HCT116 (cell line): ENCODE measurements around the gene MFRP. TPM values are rescaled to one million over a fixed set of nuclear protein-coding genes. Genes with fewer than 3 reads are reported as not detected.

ENCODE experiments used
- ATAC-seq: fragments of 200-7000 bp; cut with Tn5 transposase; 2 replicates; pipeline ENCODE4 v1.9.1; 2020; ENCODE audit warnings: mild to moderate bottlenecking, moderate library complexity
- BruUV-seq: library from RNA; stranded (reverse); fragments of 400-500 nt; replicated peaks from 2 replicates; lab custom pipeline; 2021; lab: Mats Ljungman, UMichigan
- CTCF ChIA-PET: fragments of 300-600 bp; sonication (Branson Sonifier 250); formaldehyde crosslinking; loops from one replicate; lab custom pipeline; 2021; ENCODE audit warnings: antibody characterized with exemption; lab: Charles Lee
- POLR2A ChIA-PET: fragments of 300-600, 350-600 bp; sonication (Branson Sonifier 250); formaldehyde crosslinking; loops from one replicate; lab custom pipeline; 2021; ENCODE audit warnings: antibody characterized with exemption; lab: Charles Lee
- RAD21 ChIA-PET, 2 experiments: fragments of 300-600 bp; sonication (Branson Sonifier 250); formaldehyde crosslinking; loops; one replicate each; lab custom pipeline; 2023; ENCODE audit warnings: low total read pairs in 2 of 2; ENCODE audit not compliant: uncharacterized antibody in 2 of 2, unreplicated experiment in 2 of 2, low non-redundant PET in 1 of 2; lab: Charles Lee
- DNase-seq: peaks from one replicate; pipeline ENCODE4 v3.0.0-alpha.2; 2010; ENCODE audit warnings: low read depth, low spot score
- H2AFZ ChIP-seq: fragments of 200-600 bp; shearing (Covaris generic), sonication (generic); 2 replicates; pipeline ENCODE4 v1.6.1; 2017; ENCODE audit warnings: low read depth, mixed run types, mixed read lengths, antibody characterized with exemption, low read length; ENCODE audit not compliant: poor library complexity, severe bottlenecking
- H3K27ac ChIP-seq: 2 replicates; pipeline ENCODE4 v1.5.1; 2012; ENCODE audit warnings: low read depth, low read length
- H3K27me3 ChIP-seq: fragments of 200-600 bp; sonication (generic); 2 replicates; pipeline ENCODE4 v1.6.1; 2016; ENCODE audit warnings: mixed run types, low read length, mixed read lengths; ENCODE audit not compliant: insufficient read depth
- H3K36me3 ChIP-seq, 2 experiments: fragments of 200-500 bp in 1 of 2; fragments of 200-600 bp in 1 of 2; sonication (Bioruptor generic) in 1 of 2; sonication (generic) in 1 of 2; 2 replicates each; pipeline versions ENCODE4 v1.5.1 to v1.6.1; 2014 to 2016; ENCODE audit warnings: low read length in 2 of 2, inconsistent platforms in 1 of 2, mixed read lengths in 1 of 2, mixed run types in 1 of 2; ENCODE audit not compliant: insufficient read depth in 2 of 2, control insufficient read depth in 1 of 2
- H3K4me1 ChIP-seq, 2 experiments: fragments of 200-600 bp in 1 of 2; sonication (generic) in 1 of 2; 2 replicates each; pipeline versions ENCODE4 v1.5.1 to v1.6.1; 2012 to 2017; ENCODE audit warnings: low read length in 2 of 2, inconsistent platforms in 1 of 2, mild to moderate bottlenecking in 1 of 2, mixed read lengths in 1 of 2, mixed run types in 1 of 2, moderate library complexity in 1 of 2; ENCODE audit not compliant: insufficient read depth in 2 of 2, control insufficient read depth in 1 of 2
- H3K4me2 ChIP-seq: fragments of 200-600 bp; sonication (generic); 2 replicates; pipeline ENCODE4 v1.6.1; 2017; ENCODE audit warnings: mixed run types, low read length, mixed read lengths
- H3K4me3 ChIP-seq, 2 experiments: fragments of 200-600 bp in 1 of 2; sonication (generic) in 1 of 2; replicated peaks in 1 of 2; 2 replicates each; pipeline ENCODE4 v1.5.1; 2011 to 2016; ENCODE audit warnings: low read length in 2 of 2, control low read depth in 1 of 2, low read depth in 1 of 2, mild to moderate bottlenecking in 1 of 2, mixed read lengths in 1 of 2, mixed run types in 1 of 2
- H3K79me2 ChIP-seq: fragments of 200-600 bp; sonication (generic); 2 replicates; pipeline ENCODE4 v1.6.1; 2017; ENCODE audit warnings: mild to moderate bottlenecking, mixed run types, low read length, moderate library complexity, mixed read lengths; ENCODE audit not compliant: insufficient read depth
- H3K9ac ChIP-seq: fragments of 200-600 bp; sonication (generic); 2 replicates; pipeline ENCODE4 v1.6.1; 2016; ENCODE audit warnings: low read length, mixed read lengths
- H3K9me2 ChIP-seq: fragments of 200-600 bp; sonication (generic), shearing (Covaris generic); 2 replicates; pipeline ENCODE4 v1.6.1; 2017; ENCODE audit warnings: mixed run types, mild to moderate bottlenecking, moderate library complexity; ENCODE audit not compliant: insufficient read depth
- H3K9me3 ChIP-seq, 2 experiments: fragments of 200-500 bp in 1 of 2; fragments of 200-600 bp in 1 of 2; sonication (Bioruptor generic) in 1 of 2; sonication (generic) in 1 of 2; 2 replicates each; pipeline ENCODE4 v1.6.1; 2014 to 2017; ENCODE audit warnings: low read length in 2 of 2, mixed read lengths in 2 of 2, inconsistent platforms in 1 of 2, low read depth in 1 of 2, mild to moderate bottlenecking in 1 of 2, mixed run types in 1 of 2, moderate library complexity in 1 of 2; ENCODE audit not compliant: control insufficient read depth in 1 of 2, insufficient read depth in 1 of 2
- H4K20me1 ChIP-seq: fragments of 200-600 bp; sonication (generic), shearing (Covaris generic); 2 replicates; pipeline ENCODE4 v1.6.1; 2017; ENCODE audit warnings: mixed run types, mild to moderate bottlenecking, moderate library complexity; ENCODE audit not compliant: insufficient read depth
- CBX3 ChIP-seq: IDR thresholded peaks from 2 replicates; pipeline ENCODE4 v1.6.1; 2012; ENCODE audit warnings: low read depth
- CEBPB ChIP-seq: IDR thresholded peaks from 2 replicates; pipeline ENCODE4 v1.6.1; 2012; ENCODE audit warnings: low read depth
- POLR2A ChIP-seq: IDR thresholded peaks from 2 replicates; pipeline ENCODE4 v1.7.0; 2011; ENCODE audit warnings: borderline replicate concordance; ENCODE audit not compliant: insufficient read depth, insufficient read length; ENCODE audit errors: extremely low read depth
- SP1 ChIP-seq: IDR thresholded peaks from 2 replicates; pipeline ENCODE4 v1.6.1; 2012; ENCODE audit warnings: low read depth
- SRF ChIP-seq: IDR thresholded peaks from 2 replicates; pipeline ENCODE4 v1.6.1; 2012; ENCODE audit warnings: low read depth
- TCF7L2 ChIP-seq: IDR thresholded peaks from 2 replicates; pipeline ENCODE4 v1.7.0; 2011; ENCODE audit warnings: borderline replicate concordance, inconsistent platforms; ENCODE audit not compliant: insufficient read depth, insufficient read length; ENCODE audit errors: extremely low read depth
- intact Hi-C: fragments of 100-400 bp; cut with micrococcal nuclease; formaldehyde crosslinking; loops from 2 replicates; pipeline ENCODE4 v1.10.0; 2022
- total RNA-seq: library from RNA; stranded (reverse); gene quantifications from one replicate; pipeline ENCODE4 v1.2.1, GENCODE V29; 2021; ENCODE audit not compliant: unreplicated experiment
- TF ChIP-seq, protein P1 (sequence below): IDR thresholded peaks from 2 replicates; pipeline ENCODE4 v1.6.1; 2012
- TF ChIP-seq, protein P2 (sequence below): IDR thresholded peaks from 2 replicates; pipeline ENCODE4 v1.6.1; 2011; ENCODE audit warnings: mild to moderate bottlenecking, low read length, moderate library complexity; ENCODE audit not compliant: insufficient replicate concordance; ENCODE audit errors: extremely low read depth

The MFRP gene
- total RNA-seq, 1 experiment from 2014 or later = not detected

DNA sequence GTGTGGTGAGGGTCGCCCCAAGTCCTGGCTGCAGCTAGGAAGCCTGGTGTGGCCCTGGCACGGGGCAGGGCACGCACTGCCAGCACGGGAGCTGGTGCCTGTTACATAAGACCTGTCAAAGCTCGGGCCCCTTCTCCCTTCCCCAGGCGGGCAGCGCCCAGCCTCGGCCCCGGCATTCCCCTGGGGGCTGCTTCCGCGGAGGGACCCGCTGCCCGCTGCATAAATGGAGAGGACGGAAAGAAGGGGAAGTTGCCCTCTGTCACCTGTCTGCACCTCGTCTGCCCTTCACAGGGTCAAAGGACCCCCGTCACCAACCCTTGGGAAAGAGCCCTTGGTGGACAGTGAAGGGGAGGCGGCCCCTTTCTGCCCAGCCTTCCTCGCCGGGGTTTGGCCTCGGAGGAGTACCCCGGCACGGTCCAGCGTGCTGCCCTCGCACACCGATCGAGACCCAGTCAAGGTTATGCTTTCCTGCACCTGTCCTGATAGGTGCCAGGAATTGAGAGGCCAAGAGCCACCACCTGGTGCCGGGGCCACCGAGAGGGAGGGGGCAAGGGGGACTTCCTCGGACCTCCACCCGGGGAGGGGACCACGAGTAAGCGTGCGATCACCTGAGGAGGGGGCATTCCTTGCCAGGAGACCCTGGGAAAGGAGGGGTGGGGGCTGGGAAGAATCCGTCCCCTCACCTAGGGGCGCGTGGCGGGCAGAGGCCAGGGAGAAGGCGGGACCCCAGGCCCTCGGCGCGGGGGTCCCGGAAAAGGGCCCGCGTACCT, 16.8 kb upstream of the MFRP start (continued):
- TF ChIP-seq TCF7L2 = no peak
- no peak for TF ChIP-seq SP1
- TF ChIP-seq, protein P1, sequence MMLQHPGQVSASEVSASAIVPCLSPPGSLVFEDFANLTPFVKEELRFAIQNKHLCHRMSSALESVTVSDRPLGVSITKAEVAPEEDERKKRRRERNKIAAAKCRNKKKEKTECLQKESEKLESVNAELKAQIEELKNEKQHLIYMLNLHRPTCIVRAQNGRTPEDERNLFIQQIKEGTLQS = no peak
- TF ChIP-seq CBX3 = no peak
- TF ChIP-seq SRF = no peak
- TF ChIP-seq, protein P2, sequence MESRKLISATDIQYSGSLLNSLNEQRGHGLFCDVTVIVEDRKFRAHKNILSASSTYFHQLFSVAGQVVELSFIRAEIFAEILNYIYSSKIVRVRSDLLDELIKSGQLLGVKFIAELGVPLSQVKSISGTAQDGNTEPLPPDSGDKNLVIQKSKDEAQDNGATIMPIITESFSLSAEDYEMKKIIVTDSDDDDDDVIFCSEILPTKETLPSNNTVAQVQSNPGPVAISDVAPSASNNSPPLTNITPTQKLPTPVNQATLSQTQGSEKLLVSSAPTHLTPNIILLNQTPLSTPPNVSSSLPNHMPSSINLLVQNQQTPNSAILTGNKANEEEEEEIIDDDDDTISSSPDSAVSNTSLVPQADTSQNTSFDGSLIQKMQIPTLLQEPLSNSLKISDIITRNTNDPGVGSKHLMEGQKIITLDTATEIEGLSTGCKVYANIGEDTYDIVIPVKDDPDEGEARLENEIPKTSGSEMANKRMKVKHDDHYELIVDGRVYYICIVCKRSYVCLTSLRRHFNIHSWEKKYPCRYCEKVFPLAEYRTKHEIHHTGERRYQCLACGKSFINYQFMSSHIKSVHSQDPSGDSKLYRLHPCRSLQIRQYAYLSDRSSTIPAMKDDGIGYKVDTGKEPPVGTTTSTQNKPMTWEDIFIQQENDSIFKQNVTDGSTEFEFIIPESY = no peak
- no peak for TF ChIP-seq POLR2A

DNA sequence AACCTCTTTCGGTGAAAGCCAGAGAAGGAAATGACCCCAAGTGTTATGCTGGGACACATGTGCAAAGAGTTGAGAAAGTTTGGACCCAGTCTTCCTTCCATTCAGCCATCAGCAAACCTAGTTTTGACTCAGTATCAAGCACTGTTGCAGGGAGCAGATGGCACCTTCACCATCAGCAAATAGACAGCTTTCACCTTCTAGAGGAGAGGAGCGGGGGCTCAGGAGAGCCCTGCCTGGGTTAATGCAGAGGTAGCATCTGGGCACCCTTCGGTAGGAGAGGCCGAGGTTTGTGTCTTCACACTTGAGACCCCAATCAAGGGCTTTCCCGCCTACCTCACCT, 16.2 kb upstream of the MFRP start:
- CTCF ChIA-PET = interaction anchor here (2.6 to 3.7 kb wide), 2 partner anchors 11 to 25 kb away, joined by 15 to 23 read pairs; no protein-coding TSS in a partner anchor
- RAD21 ChIA-PET = no interaction called here

More for the DNA sequence above, 16.2 kb upstream of the MFRP start:
- Histone ChIP-seq H3K4me3 (no peak overlapping the region), H4K20me1 (no peaks in the 10 kb centered on the region), H3K4me1 (peaks cover 29 to 49% of the 10 kb centered on the region in 2 experiments), H3K36me3 (peaks cover 0 to 6% of the 10 kb centered on the region in 2 experiments; a peak in 1 of 4 replicates), H3K4me2 (no peak overlapping the region), H3K9me3 (no peaks in the 10 kb centered on the region), H3K9ac (no peak overlapping the region), H3K79me2 (no peaks in the 10 kb centered on the region), H3K27ac (no peak overlapping the region), H3K9me2 (no peaks in the 10 kb centered on the region), H3K27me3 (peaks cover 6% of the 10 kb centered on the region; the same call in 1 of the 2 replicates), H2AFZ (no peak overlapping the region)
- POLR2A ChIA-PET = no interaction called here
- intact Hi-C loops = no loop called here
- ATAC-seq = no peak
- no peak for TF ChIP-seq CEBPB
- TF ChIP-seq SRF = no peak
- no peak for DNase-seq
- no TSS peak for BruUV-seq
